Measurements from ENCODE around the gene MYO18B. TPM values are rescaled to one million over a fixed set of nuclear protein-coding genes. Genes with fewer than 3 reads are reported as not detected.

MYO18B gene
- total RNA-seq, 2 experiments from 2014 or later = 0.11 to 0.22 TPM

DNA sequence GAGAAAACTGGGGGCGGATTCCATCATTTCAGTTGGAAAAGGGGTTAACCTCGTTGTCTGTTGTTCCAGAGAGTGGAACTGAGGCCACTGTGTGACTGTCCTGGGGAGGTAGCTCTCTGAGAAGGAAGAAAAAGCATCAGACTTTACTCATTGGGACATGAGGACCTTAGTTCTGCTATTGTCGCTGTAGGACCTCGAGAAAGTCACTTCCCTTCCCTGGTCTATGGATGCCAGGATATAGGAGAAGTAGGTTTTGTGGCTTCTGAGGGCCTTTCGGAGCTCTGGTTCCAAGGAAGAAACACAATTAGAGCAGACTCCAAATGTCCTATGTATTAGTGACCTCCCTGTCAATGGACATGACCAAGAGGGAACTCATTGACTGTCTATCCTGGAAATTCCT lies 6.2 kb downstream of the MYO18B start:
- no peaks in the 10 kb centered on the region for H3K9me3 ChIP-seq (ENCODE audit: control insufficient read depth in 1 of 2, insufficient read depth in 1 of 2, low read length in 2 of 2)
- H3K36me3 Mint-ChIP-seq (ENCODE audit: low read depth) = no peaks in the 10 kb centered on the region
- no peak for TF ChIP-seq CTCF (IDR thresholded peaks at IDR 0.05)
- CTCF ChIA-PET = no interaction called here
- H3K9me3 Mint-ChIP-seq = no peaks in the 10 kb centered on the region
- ATAC-seq (ENCODE audit: poor library complexity) (no peak), DNase-seq (no peak)
- H3K36me3 ChIP-seq (ENCODE audit: insufficient read depth, low read length) = no peaks in the 10 kb centered on the region
- POLR2A ChIA-PET = no interaction called here
- H3K4me1 ChIP-seq (ENCODE audit: insufficient read depth, low read length) = no peaks in the 10 kb centered on the region
- intact Hi-C loops (cut with DNase I, micrococcal nuclease) = no loop called here
- peaks cover 0 to 3% of the 10 kb centered on the region in 2 experiments for H3K27me3 ChIP-seq (ENCODE audit: control insufficient read depth in 1 of 2, insufficient read depth in 2 of 2, low read length in 2 of 2)
- no peaks in the 10 kb centered on the region for H3K27me3 Mint-ChIP-seq
- H3K4me1 Mint-ChIP-seq (ENCODE audit: low read depth) = no peaks in the 10 kb centered on the region
- no peak overlapping the region for H3K4me3 Mint-ChIP-seq
- H3K27ac ChIP-seq (ENCODE audit: low read depth in 1 of 2, low read length in 2 of 2) = no peak overlapping the region
- no peak overlapping the region for H3K4me3 ChIP-seq (ENCODE audit: low read length)
- no peak overlapping the region for H3K27ac Mint-ChIP-seq

DNA sequence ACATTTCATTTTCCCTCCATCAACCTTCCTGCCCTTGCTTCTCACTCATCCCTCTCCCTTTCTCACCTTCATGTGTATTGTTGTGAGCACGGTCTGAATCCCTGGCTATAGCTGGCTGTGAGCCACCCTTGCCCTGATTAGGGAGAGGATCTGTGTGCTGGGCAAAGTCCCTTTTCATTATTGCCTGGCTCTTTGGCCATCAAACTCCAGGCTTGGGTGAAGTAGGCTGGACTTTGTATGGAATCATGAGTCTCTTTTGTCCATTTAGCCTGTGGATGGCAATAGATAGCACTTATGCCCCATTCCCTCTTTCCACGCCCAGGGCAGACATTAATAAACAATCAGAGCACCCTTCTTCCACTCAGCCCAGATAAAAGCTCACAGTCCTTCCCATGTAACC lies 6.7 kb downstream of the MYO18B start:
- H3K4me3 Mint-ChIP-seq = no peak overlapping the region
- Histone ChIP-seq H3K27ac (ENCODE audit: low read depth in 1 of 2, low read length in 2 of 2) (no peak overlapping the region), H3K4me1 (ENCODE audit: insufficient read depth, low read length) (no peaks in the 10 kb centered on the region), H3K36me3 (ENCODE audit: insufficient read depth, low read length) (no peaks in the 10 kb centered on the region), H3K27me3 (ENCODE audit: control insufficient read depth in 1 of 2, insufficient read depth in 2 of 2, low read length in 2 of 2) (peaks cover 0 to 3% of the 10 kb centered on the region in 2 experiments), H3K4me3 (ENCODE audit: low read length) (no peak overlapping the region), H3K9me3 (ENCODE audit: control insufficient read depth in 1 of 2, insufficient read depth in 1 of 2, low read length in 2 of 2) (no peaks in the 10 kb centered on the region)
- no peaks in the 10 kb centered on the region for H3K4me1 Mint-ChIP-seq (ENCODE audit: low read depth)
- CTCF ChIA-PET = no interaction called here
- H3K27ac Mint-ChIP-seq = no peak overlapping the region
- no peak for TF ChIP-seq CTCF (IDR thresholded peaks at IDR 0.05)
- ATAC-seq (ENCODE audit: poor library complexity) = no peak
- no peaks in the 10 kb centered on the region for H3K27me3 Mint-ChIP-seq
- no peaks in the 10 kb centered on the region for H3K9me3 Mint-ChIP-seq
- DNase-seq = no peak
- no peaks in the 10 kb centered on the region for H3K36me3 Mint-ChIP-seq (ENCODE audit: low read depth)
- intact Hi-C loops (cut with DNase I, micrococcal nuclease) = no loop called here
- POLR2A ChIA-PET = no interaction called here

DNA sequence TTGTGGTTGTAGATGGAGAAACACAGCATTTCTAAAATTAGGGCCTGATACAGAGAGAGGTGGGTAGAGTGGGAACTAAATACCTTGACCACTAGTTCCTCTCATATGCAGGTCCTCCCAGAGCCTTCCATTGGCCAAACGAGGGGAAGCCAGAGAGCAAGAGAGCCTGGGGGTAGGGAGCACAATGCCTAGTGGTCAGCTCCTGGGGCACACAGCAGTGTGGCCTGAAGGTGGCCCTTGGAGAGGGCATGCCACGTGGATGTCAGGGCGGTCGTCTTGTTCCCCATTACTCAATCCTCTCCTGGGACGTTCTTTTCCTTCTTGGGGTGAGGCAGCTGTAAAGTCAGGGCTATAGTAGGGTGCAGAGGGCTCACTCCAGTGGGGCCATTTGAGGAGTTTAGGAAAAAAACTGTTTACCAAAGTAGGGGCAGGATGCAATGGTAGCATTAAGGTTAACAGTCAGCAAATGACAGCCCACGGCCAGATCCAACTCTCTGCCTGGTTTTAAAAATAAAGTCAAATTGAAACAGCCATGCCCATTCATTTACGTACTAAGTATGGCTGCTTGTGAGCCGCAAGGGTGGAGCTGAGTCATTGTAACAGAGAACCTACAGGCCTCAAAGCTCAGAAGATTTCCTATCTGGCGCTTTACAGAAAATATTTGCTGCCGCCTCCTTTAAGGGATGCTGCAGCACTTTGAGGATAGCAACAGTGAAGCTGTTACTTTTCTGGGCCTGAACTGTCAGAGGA lies 7.6 kb downstream of the MYO18B start:
- no peak overlapping the region for H3K27ac ChIP-seq (ENCODE audit: low read depth in 1 of 2, low read length in 2 of 2)
- no peaks in the 10 kb centered on the region for H3K9me3 ChIP-seq (ENCODE audit: control insufficient read depth in 1 of 2, insufficient read depth in 1 of 2, low read length in 2 of 2)
- Mint-ChIP-seq H3K36me3 (ENCODE audit: low read depth) (no peaks in the 10 kb centered on the region), H3K4me1 (ENCODE audit: low read depth) (no peaks in the 10 kb centered on the region), H3K4me3 (no peak overlapping the region), H3K27me3 (no peaks in the 10 kb centered on the region), H3K27ac (no peak overlapping the region), H3K9me3 (no peaks in the 10 kb centered on the region)
- H3K27me3 ChIP-seq (ENCODE audit: control insufficient read depth in 1 of 2, insufficient read depth in 2 of 2, low read length in 2 of 2) = peaks cover 0 to 3% of the 10 kb centered on the region in 2 experiments
- intact Hi-C loops (cut with DNase I, micrococcal nuclease) = no loop called here
- ATAC-seq (ENCODE audit: poor library complexity) (no peak), DNase-seq (no peak)
- POLR2A ChIA-PET = no interaction called here
- no peaks in the 10 kb centered on the region for H3K36me3 ChIP-seq (ENCODE audit: insufficient read depth, low read length)
- H3K4me1 ChIP-seq (ENCODE audit: insufficient read depth, low read length) = no peaks in the 10 kb centered on the region
- H3K4me3 ChIP-seq (ENCODE audit: low read length) = no peak overlapping the region
- CTCF ChIA-PET = no interaction called here
- no peak for TF ChIP-seq CTCF (IDR thresholded peaks at IDR 0.05)

Data from CD4-positive, alpha-beta T cell (primary cell).